Progenitor cell of endocrine pancreas (in vitro differentiated cells): ENCODE measurements around the gene EQTN. TPM values are rescaled to one million over a fixed set of nuclear protein-coding genes. Genes with fewer than 3 reads are reported as not detected.

Experiments used
- DNase-seq: peaks from one replicate; pipeline ENCODE4 v3.0.0; 2021; ENCODE audit warnings: low spot score; ENCODE audit not compliant: unreplicated experiment
- H3K27ac Mint-ChIP-seq: 2 replicates; pipeline ENCODE4 v1.8.0; 2021; ENCODE audit warnings: mild to moderate bottlenecking, moderate library complexity, mixed read lengths
- H3K27me3 Mint-ChIP-seq: 2 replicates; pipeline ENCODE4 v1.8.0; 2021; ENCODE audit warnings: mixed read lengths
- H3K36me3 Mint-ChIP-seq: 2 replicates; pipeline ENCODE4 v1.8.0; 2022; ENCODE audit warnings: mixed read lengths; ENCODE audit not compliant: insufficient read depth
- H3K4me1 Mint-ChIP-seq: 2 replicates; pipeline ENCODE4 v1.8.0; 2021; ENCODE audit warnings: low read depth, mixed read lengths
- H3K4me3 Mint-ChIP-seq: 2 replicates; pipeline ENCODE4 v1.8.0; 2021; ENCODE audit warnings: low read depth, mild to moderate bottlenecking, moderate library complexity, mixed read lengths
- H3K9me3 Mint-ChIP-seq: 2 replicates; pipeline ENCODE4 v1.8.0; 2021; ENCODE audit warnings: low read depth, mixed read lengths
- CTCF ChIP-seq: fragments of 200-600 bp; sonication (generic); IDR thresholded peaks from one replicate; pipeline ENCODE4 v1.5.0; 2021; ENCODE audit warnings: antibody characterized with exemption, mild to moderate bottlenecking; ENCODE audit not compliant: unreplicated experiment
- total RNA-seq: library from RNA; stranded (reverse); gene quantifications from 2 replicates; pipeline ENCODE4 v1.2.1, GENCODE V29; 2021

The EQTN gene
- total RNA-seq, 1 donor from 2014 or later, result 1.1 TPM

- no peak for DNase-seq
- H3K9me3 Mint-ChIP-seq, result no peaks in the 10 kb centered on the region
- no peaks in the 10 kb centered on the region for H3K27me3 Mint-ChIP-seq
- no peak for TF ChIP-seq CTCF
- peaks cover 5% of the 10 kb centered on the region for H3K4me1 Mint-ChIP-seq
- no peak overlapping the region for H3K4me3 Mint-ChIP-seq
- H3K27ac Mint-ChIP-seq, result no peak overlapping the region
- no peaks in the 10 kb centered on the region for H3K36me3 Mint-ChIP-seq
These were observed 23.8 kb downstream of the EQTN start for GRCh38 chr9:27273186-27273585.

- H3K4me3 Mint-ChIP-seq, result no peak overlapping the region
- no peaks in the 10 kb centered on the region for H3K9me3 Mint-ChIP-seq
- H3K27ac Mint-ChIP-seq, result no peak overlapping the region
- TF ChIP-seq CTCF, result no peak
- H3K36me3 Mint-ChIP-seq, result no peaks in the 10 kb centered on the region
- H3K27me3 Mint-ChIP-seq, result no peaks in the 10 kb centered on the region
- DNase-seq, result no peak
- peaks cover 5% of the 10 kb centered on the region for H3K4me1 Mint-ChIP-seq
These were observed 24.8 kb downstream of the EQTN start for GRCh38 chr9:27272103-27272502.

- Mint-ChIP-seq H3K4me1 (no peaks in the 10 kb centered on the region), H3K4me3 (no peak overlapping the region), H3K36me3 (no peaks in the 10 kb centered on the region), H3K27me3 (no peaks in the 10 kb centered on the region), H3K9me3 (no peaks in the 10 kb centered on the region), H3K27ac (no peak overlapping the region)
- no peak for TF ChIP-seq CTCF
- no peak for DNase-seq
These were observed 35.3 kb downstream of the EQTN start for GRCh38 chr9:27261517-27262211.

- Mint-ChIP-seq H3K27me3 (no peaks in the 10 kb centered on the region), H3K9me3 (no peaks in the 10 kb centered on the region)
- no peak for TF ChIP-seq CTCF
These were observed 36.0 kb downstream of the EQTN start for GRCh38 chr9:27260789-27261516.

GRCh38 chr9:27258662-27259061 is 38.3 kb downstream of the EQTN start:
- H3K36me3 Mint-ChIP-seq, result no peaks in the 10 kb centered on the region
- no peaks in the 10 kb centered on the region for H3K4me1 Mint-ChIP-seq
- no peaks in the 10 kb centered on the region for H3K9me3 Mint-ChIP-seq
- no peaks in the 10 kb centered on the region for H3K27me3 Mint-ChIP-seq
- H3K4me3 Mint-ChIP-seq, result no peak overlapping the region
- H3K27ac Mint-ChIP-seq, result no peak overlapping the region
- no peak for TF ChIP-seq CTCF
- no peak for DNase-seq

More at GRCh38 chr9:27260789-27261516, 36.0 kb downstream of the EQTN start:
- H3K27ac Mint-ChIP-seq, result no peak overlapping the region
- H3K4me3 Mint-ChIP-seq, result no peak overlapping the region
- no peaks in the 10 kb centered on the region for H3K36me3 Mint-ChIP-seq
- H3K4me1 Mint-ChIP-seq, result no peaks in the 10 kb centered on the region
- no peak for DNase-seq
